Activated CD4-positive, alpha-beta T cell treated with anti-CD3 and anti-CD28 coated beads, Interleukin-2, amount 50 U/mL, for 1 hour (primary cell): ENCODE measurements around the gene NEDD9.

ENCODE experiments used
- DNase-seq: peaks from one replicate; pipeline ENCODE4 v3.0.0-alpha.2; 2020

NEDD9 gene

GRCh38 chr6:11139051-11139960 is 93.2 kb downstream of the NEDD9 start:
- DNase-seq = no peak

GRCh38 chr6:11136809-11137208 is 95.7 kb downstream of the NEDD9 start:
- DNase-seq = no peak
